HCT116 (cell line): ENCODE results near the gene DLX2. TPM values are rescaled to one million over a fixed set of nuclear protein-coding genes. Genes with fewer than 3 reads are reported as not detected.

Experiments
- ATAC-seq: fragments of 200-7000 bp; cut with Tn5 transposase; 2 replicates; pipeline ENCODE4 v1.9.1; 2020; ENCODE audit warnings: mild to moderate bottlenecking, moderate library complexity
- BruUV-seq: library from RNA; stranded (reverse); fragments of 400-500 nt; replicated peaks from 2 replicates; lab custom pipeline; 2021; lab: Mats Ljungman, UMichigan
- CTCF ChIA-PET: fragments of 300-600 bp; sonication (Branson Sonifier 250); formaldehyde crosslinking; loops from one replicate; lab custom pipeline; 2021; ENCODE audit warnings: antibody characterized with exemption; lab: Charles Lee
- POLR2A ChIA-PET: fragments of 300-600, 350-600 bp; sonication (Branson Sonifier 250); formaldehyde crosslinking; loops from one replicate; lab custom pipeline; 2021; ENCODE audit warnings: antibody characterized with exemption; lab: Charles Lee
- RAD21 ChIA-PET, 2 experiments: fragments of 300-600 bp; sonication (Branson Sonifier 250); formaldehyde crosslinking; loops; one replicate each; lab custom pipeline; 2023; ENCODE audit warnings: low total read pairs in 2 of 2; ENCODE audit not compliant: uncharacterized antibody in 2 of 2, unreplicated experiment in 2 of 2, low non-redundant PET in 1 of 2; lab: Charles Lee
- DNase-seq: peaks from one replicate; pipeline ENCODE4 v3.0.0-alpha.2; 2010; ENCODE audit warnings: low read depth, low spot score
- H2AFZ ChIP-seq: fragments of 200-600 bp; shearing (Covaris generic), sonication (generic); 2 replicates; pipeline ENCODE4 v1.6.1; 2017; ENCODE audit warnings: low read depth, mixed run types, mixed read lengths, antibody characterized with exemption, low read length; ENCODE audit not compliant: poor library complexity, severe bottlenecking
- H3K27ac ChIP-seq: 2 replicates; pipeline ENCODE4 v1.5.1; 2012; ENCODE audit warnings: low read depth, low read length
- H3K27me3 ChIP-seq: fragments of 200-600 bp; sonication (generic); 2 replicates; pipeline ENCODE4 v1.6.1; 2016; ENCODE audit warnings: mixed run types, low read length, mixed read lengths; ENCODE audit not compliant: insufficient read depth
- H3K36me3 ChIP-seq, 2 experiments: fragments of 200-500 bp in 1 of 2; fragments of 200-600 bp in 1 of 2; sonication (Bioruptor generic) in 1 of 2; sonication (generic) in 1 of 2; 2 replicates each; pipeline versions ENCODE4 v1.5.1 to v1.6.1; 2014 to 2016; ENCODE audit warnings: low read length in 2 of 2, inconsistent platforms in 1 of 2, mixed read lengths in 1 of 2, mixed run types in 1 of 2; ENCODE audit not compliant: insufficient read depth in 2 of 2, control insufficient read depth in 1 of 2
- H3K4me1 ChIP-seq, 2 experiments: fragments of 200-600 bp in 1 of 2; sonication (generic) in 1 of 2; 2 replicates each; pipeline versions ENCODE4 v1.5.1 to v1.6.1; 2012 to 2017; ENCODE audit warnings: low read length in 2 of 2, inconsistent platforms in 1 of 2, mild to moderate bottlenecking in 1 of 2, mixed read lengths in 1 of 2, mixed run types in 1 of 2, moderate library complexity in 1 of 2; ENCODE audit not compliant: insufficient read depth in 2 of 2, control insufficient read depth in 1 of 2
- H3K4me2 ChIP-seq: fragments of 200-600 bp; sonication (generic); 2 replicates; pipeline ENCODE4 v1.6.1; 2017; ENCODE audit warnings: mixed run types, low read length, mixed read lengths
- H3K4me3 ChIP-seq, 2 experiments: fragments of 200-600 bp in 1 of 2; sonication (generic) in 1 of 2; replicated peaks in 1 of 2; 2 replicates each; pipeline ENCODE4 v1.5.1; 2011 to 2016; ENCODE audit warnings: low read length in 2 of 2, control low read depth in 1 of 2, low read depth in 1 of 2, mild to moderate bottlenecking in 1 of 2, mixed read lengths in 1 of 2, mixed run types in 1 of 2
- H3K79me2 ChIP-seq: fragments of 200-600 bp; sonication (generic); 2 replicates; pipeline ENCODE4 v1.6.1; 2017; ENCODE audit warnings: mild to moderate bottlenecking, mixed run types, low read length, moderate library complexity, mixed read lengths; ENCODE audit not compliant: insufficient read depth
- H3K9ac ChIP-seq: fragments of 200-600 bp; sonication (generic); 2 replicates; pipeline ENCODE4 v1.6.1; 2016; ENCODE audit warnings: low read length, mixed read lengths
- H3K9me2 ChIP-seq: fragments of 200-600 bp; sonication (generic), shearing (Covaris generic); 2 replicates; pipeline ENCODE4 v1.6.1; 2017; ENCODE audit warnings: mixed run types, mild to moderate bottlenecking, moderate library complexity; ENCODE audit not compliant: insufficient read depth
- H3K9me3 ChIP-seq, 2 experiments: fragments of 200-500 bp in 1 of 2; fragments of 200-600 bp in 1 of 2; sonication (Bioruptor generic) in 1 of 2; sonication (generic) in 1 of 2; 2 replicates each; pipeline ENCODE4 v1.6.1; 2014 to 2017; ENCODE audit warnings: low read length in 2 of 2, mixed read lengths in 2 of 2, inconsistent platforms in 1 of 2, low read depth in 1 of 2, mild to moderate bottlenecking in 1 of 2, mixed run types in 1 of 2, moderate library complexity in 1 of 2; ENCODE audit not compliant: control insufficient read depth in 1 of 2, insufficient read depth in 1 of 2
- H4K20me1 ChIP-seq: fragments of 200-600 bp; sonication (generic), shearing (Covaris generic); 2 replicates; pipeline ENCODE4 v1.6.1; 2017; ENCODE audit warnings: mixed run types, mild to moderate bottlenecking, moderate library complexity; ENCODE audit not compliant: insufficient read depth
- CBX3 ChIP-seq: IDR thresholded peaks from 2 replicates; pipeline ENCODE4 v1.6.1; 2012; ENCODE audit warnings: low read depth
- CEBPB ChIP-seq: IDR thresholded peaks from 2 replicates; pipeline ENCODE4 v1.6.1; 2012; ENCODE audit warnings: low read depth
- EGR1 ChIP-seq: IDR thresholded peaks from 2 replicates; pipeline ENCODE4 v1.6.1; 2012; ENCODE audit warnings: low read depth
- EZH2phosphoT487 ChIP-seq: fragments of 200-600 bp; IDR thresholded peaks from 2 replicates; pipeline ENCODE4 v1.6.1; 2018; ENCODE audit warnings: antibody characterized with exemption, borderline replicate concordance
- JUND ChIP-seq: IDR thresholded peaks from 2 replicates; pipeline ENCODE4 v1.6.1; 2012
- POLR2A ChIP-seq: IDR thresholded peaks from 2 replicates; pipeline ENCODE4 v1.7.0; 2011; ENCODE audit warnings: borderline replicate concordance; ENCODE audit not compliant: insufficient read depth, insufficient read length; ENCODE audit errors: extremely low read depth
- RAD21 ChIP-seq: IDR thresholded peaks from 2 replicates; pipeline ENCODE4 v1.6.1; 2012; ENCODE audit warnings: low read depth, mild to moderate bottlenecking
- SIN3A ChIP-seq: IDR thresholded peaks from 2 replicates; pipeline ENCODE4 v1.6.1; 2012; ENCODE audit warnings: low read depth
- SP1 ChIP-seq: IDR thresholded peaks from 2 replicates; pipeline ENCODE4 v1.6.1; 2012; ENCODE audit warnings: low read depth
- TCF7L2 ChIP-seq: IDR thresholded peaks from 2 replicates; pipeline ENCODE4 v1.7.0; 2011; ENCODE audit warnings: borderline replicate concordance, inconsistent platforms; ENCODE audit not compliant: insufficient read depth, insufficient read length; ENCODE audit errors: extremely low read depth
- intact Hi-C: fragments of 100-400 bp; cut with micrococcal nuclease; formaldehyde crosslinking; loops from 2 replicates; pipeline ENCODE4 v1.10.0; 2022
- total RNA-seq: library from RNA; stranded (reverse); gene quantifications from one replicate; pipeline ENCODE4 v1.2.1, GENCODE V29; 2021; ENCODE audit not compliant: unreplicated experiment
- TF ChIP-seq, protein P1 (sequence below): IDR thresholded peaks from 2 replicates; pipeline ENCODE4 v1.6.1; 2012

Gene DLX2
- total RNA-seq, 1 experiment from 2014 or later: 3.7 TPM

- no peak for DNase-seq
- ATAC-seq: no peak
- H3K27ac ChIP-seq: no peak overlapping the region
- no peaks in the 10 kb centered on the region for H3K9me3 ChIP-seq
- H3K79me2 ChIP-seq: no peaks in the 10 kb centered on the region
- no TSS peak for BruUV-seq
- no peaks in the 10 kb centered on the region for H3K9me2 ChIP-seq
- no peak overlapping the region for H3K4me2 ChIP-seq
- H3K4me1 ChIP-seq: peaks cover 0 to 17% of the 10 kb centered on the region in 2 experiments; a peak in 1 of 4 replicates
- H3K4me3 ChIP-seq: no peak overlapping the region
- H4K20me1 ChIP-seq: no peaks in the 10 kb centered on the region
- ChIA-PET RAD21 (no interaction called here), POLR2A (no interaction called here), CTCF (no interaction called here)
- no peaks in the 10 kb centered on the region for H3K27me3 ChIP-seq
- no peaks in the 10 kb centered on the region for H3K36me3 ChIP-seq
- no peak overlapping the region for H2AFZ ChIP-seq
- H3K9ac ChIP-seq: no peak overlapping the region
- intact Hi-C loops: no loop called here
- TF ChIP-seq EGR1 (no peak), CBX3 (no peak), SP1 (no peak), JUND (no peak), EZH2phosphoT487 (no peak), SIN3A (no peak), CEBPB (no peak), TCF7L2 (no peak), RAD21 (no peak), POLR2A (no peak)
Measured at GRCh38 chr2:172087780-172088244, 14.9 kb downstream of the DLX2 start.

DNA sequence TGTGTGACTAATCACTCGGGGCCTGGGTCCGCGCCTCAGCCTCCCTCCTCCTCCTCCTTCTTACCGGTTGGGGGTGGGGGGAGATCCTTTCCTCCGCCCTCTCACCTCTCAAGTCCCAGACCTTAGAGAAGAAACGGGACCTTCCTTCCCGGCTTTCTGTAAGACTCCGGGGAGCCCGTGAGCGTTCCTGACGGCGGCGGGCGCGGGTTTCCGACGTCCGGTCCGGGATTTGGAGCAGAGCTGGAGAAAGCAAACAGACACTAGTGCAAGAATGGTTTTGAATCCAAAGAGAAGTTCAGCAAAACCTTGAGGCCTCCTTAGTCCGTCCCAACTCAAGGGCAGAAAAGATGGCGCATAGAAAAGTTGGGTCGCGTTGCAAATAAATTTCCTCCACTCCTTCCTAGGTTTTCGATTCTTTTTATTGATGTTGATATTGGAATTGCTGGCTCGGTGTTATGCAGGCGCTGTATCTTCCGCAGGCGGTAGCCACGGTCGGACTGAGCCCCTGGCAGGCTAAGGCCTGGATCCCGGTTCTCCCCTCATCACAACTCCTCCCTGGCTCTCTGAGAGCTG lies 15.4 kb downstream of the DLX2 start:
- H3K4me2 ChIP-seq: no peak overlapping the region
- no peak overlapping the region for H3K9ac ChIP-seq

More for the DNA sequence above, 15.4 kb downstream of the DLX2 start:
- no peak for DNase-seq
- H3K27me3 ChIP-seq: no peaks in the 10 kb centered on the region
- H3K4me1 ChIP-seq: peaks cover 0 to 17% of the 10 kb centered on the region in 2 experiments; a peak in 1 of 4 replicates
- ATAC-seq: no peak
- H3K4me3 ChIP-seq: no peak overlapping the region
- no peaks in the 10 kb centered on the region for H3K36me3 ChIP-seq
- no peaks in the 10 kb centered on the region for H3K79me2 ChIP-seq
- H4K20me1 ChIP-seq: no peaks in the 10 kb centered on the region
- H3K27ac ChIP-seq: no peak overlapping the region
- no peaks in the 10 kb centered on the region for H3K9me3 ChIP-seq
- CTCF ChIA-PET: no interaction called here
- intact Hi-C loops: no loop called here
- BruUV-seq: no TSS peak
- POLR2A ChIA-PET: no interaction called here
- H3K9me2 ChIP-seq: no peaks in the 10 kb centered on the region
- no peak overlapping the region for H2AFZ ChIP-seq
- TF ChIP-seq, protein P1, sequence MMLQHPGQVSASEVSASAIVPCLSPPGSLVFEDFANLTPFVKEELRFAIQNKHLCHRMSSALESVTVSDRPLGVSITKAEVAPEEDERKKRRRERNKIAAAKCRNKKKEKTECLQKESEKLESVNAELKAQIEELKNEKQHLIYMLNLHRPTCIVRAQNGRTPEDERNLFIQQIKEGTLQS: no peak
- TF ChIP-seq JUND (no peak), SP1 (no peak), EZH2phosphoT487 (no peak), TCF7L2 (no peak)
- RAD21 ChIA-PET: no interaction called here
